HG03280 (cell line): ENCODE data around the gene PXYLP1.

Source experiments
- ATAC-seq: cut with Tn5 transposase; IDR thresholded peaks from one replicate; pipeline ENCODE4 v1.9.1; 2021; ENCODE audit warnings: mild to moderate bottlenecking, moderate library complexity; ENCODE audit not compliant: unreplicated experiment

Gene PXYLP1

DNA sequence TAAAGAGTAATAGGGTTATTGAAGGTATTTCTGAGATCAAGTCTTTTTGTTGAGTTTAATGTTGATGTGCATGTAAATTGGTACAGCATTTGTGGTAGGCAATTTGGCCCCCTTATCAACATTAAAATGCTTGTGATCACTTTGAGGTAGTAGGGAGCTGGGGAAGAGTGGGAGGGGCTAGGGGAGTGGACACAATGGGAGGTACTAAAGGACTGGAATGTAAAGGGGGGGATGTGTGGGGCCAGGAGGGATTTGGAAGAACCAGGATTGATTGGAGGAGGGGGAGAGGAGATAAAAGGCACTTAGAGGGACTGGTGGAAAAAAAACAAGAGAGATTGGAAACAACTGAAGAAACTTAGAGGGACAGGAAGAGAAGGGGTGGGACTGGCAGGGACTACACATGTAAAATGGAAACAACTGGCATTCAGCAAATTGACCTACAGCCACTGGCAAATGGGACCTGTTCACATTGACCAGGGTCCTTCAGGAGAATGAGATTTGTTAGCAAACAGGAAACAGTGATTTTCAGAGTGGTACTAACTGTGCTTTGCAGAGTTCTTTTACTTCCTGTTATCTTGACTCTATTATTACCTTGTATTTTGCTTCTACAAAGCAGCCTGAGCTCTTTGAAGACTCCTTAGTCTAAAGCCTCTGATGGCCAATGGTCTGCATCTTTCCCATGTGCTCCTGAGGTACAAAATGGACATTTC lies 88.9 kb downstream of the PXYLP1 start:
- ATAC-seq: no peak

- ATAC-seq: no peak
These were observed 89.5 kb downstream of the PXYLP1 start for GRCh38 chr3:141321109-141321497.

GRCh38 chr3:141323936-141324704 lies 92.5 kb downstream of the PXYLP1 start:
- no peak for ATAC-seq

DNA sequence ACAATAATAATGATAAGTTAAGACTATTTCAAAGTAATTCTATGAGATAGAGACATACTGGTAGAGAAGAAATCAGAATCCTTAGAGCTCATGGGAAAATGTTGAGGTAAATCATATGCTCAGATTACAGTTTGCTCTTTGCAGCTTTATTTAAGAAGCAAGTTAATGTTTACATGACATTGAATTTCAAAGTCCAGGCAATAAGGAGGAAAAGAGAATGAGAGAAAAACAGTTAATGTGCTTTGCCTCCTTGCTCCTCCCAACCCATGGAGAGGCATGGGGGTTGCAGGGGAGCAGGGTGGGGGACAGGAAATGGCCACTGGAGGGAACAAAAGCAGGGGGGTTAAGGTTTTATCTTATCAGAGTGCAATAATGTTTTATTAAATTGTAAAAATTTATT lies 94.5 kb downstream of the PXYLP1 start:
- ATAC-seq: no peak

GRCh38 chr3:141326626-141327025 lies 95.0 kb downstream of the PXYLP1 start:
- ATAC-seq: no peak

DNA sequence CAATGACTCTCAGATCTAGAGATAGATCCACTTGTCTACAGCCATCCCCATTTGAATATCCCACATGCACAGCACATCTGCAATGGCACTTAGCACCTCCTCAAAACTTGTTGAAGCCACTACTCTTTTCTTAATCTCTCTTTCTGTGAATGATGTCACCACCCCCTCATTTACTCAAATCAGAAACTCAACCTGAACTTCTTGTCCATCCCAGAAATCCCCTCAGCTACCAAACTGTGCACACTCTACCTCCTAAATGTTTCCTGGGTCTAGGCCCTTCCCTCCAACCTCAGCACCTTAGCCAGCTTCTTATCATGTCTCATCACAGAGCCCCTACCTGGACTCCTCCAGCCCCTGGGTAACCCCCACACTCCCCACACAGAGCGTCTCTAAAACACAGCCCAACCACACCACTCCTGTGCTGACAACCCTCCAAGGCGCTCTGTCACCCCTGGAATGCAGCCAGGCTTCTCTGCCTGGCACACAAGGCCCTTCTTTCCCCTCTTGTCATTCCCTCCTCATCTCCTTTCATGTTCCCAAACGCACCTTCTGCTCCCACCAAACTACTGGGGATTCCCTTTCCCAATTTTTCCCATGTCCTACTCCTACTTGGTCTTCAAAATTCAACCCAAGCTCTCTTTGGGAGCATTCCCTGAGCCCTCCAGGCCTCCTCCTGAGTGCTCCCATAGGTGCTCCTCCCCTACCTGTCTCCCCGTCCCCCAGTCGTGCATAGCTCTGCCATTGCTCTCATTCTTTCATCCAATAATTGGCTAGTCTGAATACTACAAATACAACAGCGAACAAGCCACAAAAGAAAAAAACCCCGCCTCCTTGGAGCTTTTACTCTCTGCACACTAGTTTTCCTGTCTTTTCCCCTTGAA lies 96.9 kb downstream of the PXYLP1 start:
- ATAC-seq: no peak

DNA sequence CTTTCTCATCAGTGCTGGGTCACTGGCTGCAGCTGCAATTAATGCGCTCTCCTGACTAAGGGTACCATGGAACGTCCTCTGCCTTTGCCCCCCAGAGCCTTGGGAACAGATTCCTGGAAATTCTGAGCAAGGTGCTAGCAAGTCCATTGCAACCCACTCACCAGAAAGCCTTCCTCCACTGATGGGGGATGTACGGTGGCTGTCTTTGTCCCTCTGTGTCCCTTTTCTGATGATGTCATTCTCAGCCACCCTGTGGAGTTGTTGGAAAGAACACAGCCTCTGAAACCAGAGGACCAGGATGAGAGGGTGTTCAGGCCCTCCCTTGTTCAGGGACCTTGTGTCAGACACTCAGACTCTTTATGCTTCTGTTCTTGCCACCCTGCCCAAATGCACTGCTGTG lies 98.6 kb downstream of the PXYLP1 start:
- no peak for ATAC-seq

- ATAC-seq: no peak
These were observed 99.2 kb downstream of the PXYLP1 start for GRCh38 chr3:141330718-141331376.

GRCh38 chr3:141331377-141332318 lies 100.0 kb downstream of the PXYLP1 start:
- no peak for ATAC-seq

DNA sequence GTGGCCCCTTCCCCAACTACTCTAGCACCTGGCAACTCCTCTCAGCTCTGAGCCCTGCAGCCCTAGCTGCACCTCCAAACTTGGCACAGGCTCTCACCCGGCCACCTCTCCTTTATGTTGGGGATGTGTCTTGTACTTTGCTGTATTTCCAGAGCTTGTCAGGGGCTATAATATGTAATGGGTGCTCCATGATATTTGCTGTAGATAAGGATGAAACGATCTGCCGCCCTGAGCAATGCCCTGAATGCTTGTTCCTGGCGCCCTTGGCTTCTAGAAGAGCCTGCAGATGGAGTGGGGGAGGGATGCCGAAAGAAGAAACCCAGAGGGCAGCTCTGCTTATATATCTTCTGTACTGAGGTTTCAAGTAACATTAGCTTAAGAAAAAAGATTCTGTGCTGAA lies 100.8 kb downstream of the PXYLP1 start:
- ATAC-seq: no peak

GRCh38 chr3:141333836-141334626 lies 102.4 kb downstream of the PXYLP1 start:
- no peak for ATAC-seq

- no peak for ATAC-seq
These were observed 103.1 kb downstream of the PXYLP1 start for GRCh38 chr3:141334627-141335250.

- no peak for ATAC-seq
These were observed 104.0 kb downstream of the PXYLP1 start for GRCh38 chr3:141335531-141336061.

GRCh38 chr3:141336672-141337522 lies 105.3 kb downstream of the PXYLP1 start:
- peak; percentile 90 for ATAC-seq

DNA sequence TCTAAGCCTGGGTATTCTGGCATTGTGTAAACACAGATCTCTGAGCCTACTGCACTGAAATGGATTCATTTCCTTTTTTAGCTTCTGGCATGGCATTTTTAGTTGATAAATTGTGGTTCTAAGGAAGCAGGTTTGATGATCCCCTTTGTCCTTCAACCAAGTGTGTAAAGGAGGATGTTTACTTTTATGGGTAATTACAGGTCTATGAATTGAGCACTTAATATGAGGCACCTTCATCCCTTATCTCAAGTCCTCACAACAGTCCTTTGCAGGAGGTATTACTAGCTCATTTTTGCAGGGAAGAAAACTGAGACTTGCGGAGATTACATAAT lies 105.9 kb downstream of the PXYLP1 start:
- no peak for ATAC-seq

DNA sequence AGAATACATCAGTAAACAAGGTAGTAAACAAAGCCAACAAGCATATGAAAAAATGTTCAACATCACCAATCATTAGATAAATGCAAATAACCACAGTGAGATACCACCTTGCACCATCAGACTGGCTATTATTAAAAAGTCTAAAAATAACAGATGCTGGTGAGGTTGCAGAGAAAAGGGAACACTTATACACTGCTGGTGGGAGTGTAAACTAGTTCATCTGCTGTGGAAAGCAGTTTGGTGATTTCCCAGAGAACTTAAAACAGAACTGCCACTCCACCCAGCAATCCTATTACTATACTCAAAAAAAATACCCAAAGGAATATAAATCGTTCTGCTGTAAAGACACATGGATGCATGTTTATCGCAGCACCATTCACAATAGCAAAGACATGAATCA lies 106.4 kb downstream of the PXYLP1 start:
- ATAC-seq: no peak

GRCh38 chr3:141338881-141339280 lies 107.3 kb downstream of the PXYLP1 start:
- ATAC-seq: no peak

DNA sequence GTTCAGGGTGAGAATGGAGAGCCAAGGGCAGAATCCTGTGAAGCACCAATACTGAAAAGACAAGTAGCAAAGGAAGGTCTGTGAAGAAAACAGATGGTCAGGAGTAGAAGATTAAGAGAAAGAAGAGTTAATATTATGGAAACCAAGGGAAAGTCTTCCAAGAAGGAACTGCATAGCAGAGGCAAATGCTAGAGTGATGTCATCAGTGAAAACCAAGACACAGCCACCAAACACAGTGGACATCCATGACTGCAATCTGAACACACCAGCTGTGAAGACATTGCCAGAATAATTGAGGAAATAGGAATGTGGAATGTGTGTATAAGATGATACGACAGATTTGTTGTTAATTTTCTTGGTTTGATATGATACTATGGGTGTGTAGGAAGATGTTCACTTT lies 109.9 kb downstream of the PXYLP1 start:
- no peak for ATAC-seq
